Measurements from ENCODE around the gene FBXW7.
A peak's percentile ranks its signal among the peaks of the same experiment; 100 is the strongest.
"Not testable (repeated sequence)": the region's sequence is repeated elsewhere in the genome, so short reads cannot be mapped to it uniquely, and the experiment has no call there.

FBXW7 gene

GRCh38 chr4:152545088-152545487 is 9.2 kb upstream of the FBXW7 start:
- no peak for DNase-seq (ENCODE audit: low read depth in 2 of 3, low spot score in 1 of 3)

GRCh38 chr4:152544533-152544932 is 8.6 kb upstream of the FBXW7 start:
- not testable (repeated sequence) for DNase-seq (ENCODE audit: low read depth in 2 of 3, low spot score in 1 of 3)

DNA sequence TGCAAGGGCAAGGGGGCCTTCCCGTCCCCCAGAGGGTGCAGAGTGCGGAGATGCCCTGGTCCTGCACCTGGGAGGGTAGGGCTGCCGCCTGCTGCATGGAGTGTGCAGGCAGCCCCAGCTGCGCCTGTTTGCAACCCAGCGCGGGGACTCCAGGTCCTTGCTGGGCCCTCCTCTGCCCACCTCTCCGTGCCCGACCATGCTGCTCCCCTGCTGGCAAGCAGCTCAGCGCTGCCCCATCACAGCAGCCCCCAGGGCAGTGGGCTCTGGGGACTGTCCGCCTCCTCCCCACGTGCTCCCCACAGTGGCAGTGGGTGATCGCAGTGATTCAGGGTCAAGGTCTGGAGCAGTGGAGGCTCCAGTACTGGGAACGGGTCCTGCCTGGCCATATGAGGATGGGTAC is 5.0 kb upstream of the FBXW7 start:
- no peak for DNase-seq (ENCODE audit: low read depth in 2 of 3, low spot score in 1 of 3)

- DNase-seq (ENCODE audit: low read depth in 2 of 3, low spot score in 1 of 3), result no peak
These were observed 4.4 kb upstream of the FBXW7 start for GRCh38 chr4:152540293-152540674.

- DNase-seq (ENCODE audit: low read depth in 2 of 3, low spot score in 1 of 3), result no peak
These were observed 3.8 kb upstream of the FBXW7 start for GRCh38 chr4:152539556-152540292.

DNA sequence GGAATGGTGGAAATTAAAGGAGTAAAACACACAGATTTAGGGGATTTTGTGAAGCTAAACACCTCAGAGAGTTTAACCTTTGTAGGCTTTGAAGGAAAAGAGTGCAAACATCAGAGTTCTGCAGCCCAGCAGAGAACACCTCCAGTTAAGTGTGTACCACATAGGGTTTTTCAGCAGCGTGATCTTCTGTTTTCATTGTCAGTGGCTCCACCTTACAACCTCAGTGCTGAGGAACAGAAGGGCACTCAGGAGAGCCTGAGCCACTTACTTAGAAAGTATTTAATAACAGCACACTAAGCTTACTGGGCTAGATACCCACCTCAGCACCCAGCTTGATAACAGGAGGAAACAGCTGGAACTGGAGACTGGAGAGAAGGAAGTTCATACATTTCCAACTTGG is 2.0 kb upstream of the FBXW7 start:
- no peak for DNase-seq (ENCODE audit: low read depth in 2 of 3, low spot score in 1 of 3)

DNA sequence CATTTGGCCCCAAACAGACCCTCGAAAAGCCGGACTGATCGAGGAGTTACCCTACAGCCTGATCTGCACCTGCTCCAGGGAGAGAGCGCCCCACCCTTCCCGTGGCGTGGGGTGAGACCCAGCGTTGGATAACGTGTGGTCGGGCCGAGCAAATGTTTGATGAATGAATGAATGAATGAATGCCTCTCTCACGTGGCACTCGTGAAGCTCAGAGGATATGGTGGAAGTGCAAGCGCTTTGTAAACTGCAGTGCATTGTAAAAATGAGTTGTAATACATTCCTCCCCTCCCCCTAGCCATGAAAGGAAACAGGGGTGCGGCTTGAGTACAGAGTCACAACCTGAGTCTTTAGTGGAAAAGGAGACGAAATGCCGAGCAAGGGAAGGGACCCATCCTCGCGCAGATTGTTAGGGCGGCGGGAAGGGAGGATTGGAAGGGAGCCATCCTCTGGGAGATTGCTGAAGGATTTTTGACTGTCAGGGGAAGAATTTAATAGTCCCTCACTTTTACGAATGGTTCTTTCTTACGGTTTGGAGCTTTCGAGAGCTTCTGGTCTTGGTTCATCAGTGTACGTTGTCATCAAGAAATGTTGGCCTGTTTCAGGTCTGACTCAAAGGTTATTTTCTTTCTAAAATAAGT is 772 bp upstream of the FBXW7 start:
- DNase-seq (ENCODE audit: low read depth in 2 of 3, low spot score in 1 of 3), result peak in 1 of 3 donors; percentile 48

DNA sequence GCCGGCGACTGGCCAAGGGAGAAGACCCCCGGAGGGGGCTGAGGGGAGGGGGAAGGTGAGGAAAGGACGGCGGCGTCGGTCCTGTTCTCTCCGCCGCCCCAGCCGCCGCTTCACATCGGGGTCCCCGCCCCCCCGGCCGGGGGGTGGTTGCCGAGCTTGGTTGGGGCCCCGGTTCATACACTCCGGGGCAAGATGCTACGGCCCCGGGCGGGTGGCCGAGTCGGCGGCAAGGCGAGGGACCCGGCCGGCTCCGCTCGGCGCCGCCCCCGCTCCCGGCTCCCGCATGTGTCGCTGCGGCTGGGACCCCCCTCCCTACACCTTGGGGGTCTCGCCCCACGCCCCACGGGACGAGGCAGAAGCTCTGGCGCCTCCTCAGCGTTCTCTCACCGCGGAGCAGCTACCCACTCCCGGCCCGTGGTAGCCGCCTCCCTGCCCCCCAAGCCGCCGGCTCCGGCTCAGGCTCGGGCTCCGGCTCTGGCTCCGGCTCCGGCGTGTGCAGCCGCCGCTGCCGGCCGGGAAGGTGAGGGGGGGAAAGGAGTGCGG is 461 bp downstream of the FBXW7 start:
- DNase-seq (ENCODE audit: low read depth in 2 of 3, low spot score in 1 of 3), result no peak

DNA sequence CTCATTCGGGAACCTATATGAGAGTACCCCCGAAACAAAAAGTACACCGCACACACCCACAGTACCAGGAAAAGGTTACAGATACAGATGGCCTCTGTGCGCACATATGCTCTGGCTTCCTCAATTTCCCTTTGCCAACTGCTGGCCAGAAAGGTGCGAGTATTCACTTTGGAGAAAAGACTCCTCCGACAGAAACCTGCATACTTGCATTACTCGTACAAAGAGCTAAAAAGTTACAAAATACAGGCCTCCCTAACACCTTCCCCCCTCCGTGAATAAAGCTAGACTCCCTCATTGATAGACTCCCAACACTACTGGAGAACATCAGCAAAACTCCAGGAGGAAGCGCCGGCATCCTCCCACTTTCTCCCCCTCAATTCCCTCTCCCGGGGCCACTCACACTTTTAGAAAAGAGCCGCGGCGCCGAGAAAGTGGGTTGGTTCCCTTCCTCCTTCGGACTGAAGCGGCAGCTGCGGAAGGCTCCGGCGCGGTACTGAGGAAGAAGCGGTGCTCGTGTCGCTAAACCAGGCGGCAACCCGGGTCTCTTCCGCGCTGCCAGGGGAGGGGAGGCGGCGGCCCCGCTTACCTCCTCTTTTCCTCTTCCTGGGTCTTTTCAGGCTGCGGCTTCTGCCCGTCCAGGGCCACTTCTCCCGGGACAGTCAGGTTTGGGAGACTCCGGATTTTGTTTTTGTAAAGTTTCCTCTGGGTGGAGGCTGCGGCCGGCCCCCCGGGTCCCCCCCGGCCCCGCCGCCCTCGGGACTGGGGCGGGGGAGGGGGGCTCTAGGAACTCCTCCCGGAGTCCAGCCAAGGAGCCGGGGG is 1.1 kb downstream of the FBXW7 start:
- DNase-seq (ENCODE audit: low read depth in 2 of 3, low spot score in 1 of 3), result peak in 1 of 3 donors; percentile 40

- no peak for DNase-seq (ENCODE audit: low read depth in 2 of 3, low spot score in 1 of 3)
These were observed 4.4 kb downstream of the FBXW7 start for GRCh38 chr4:152531479-152531878.

DNA sequence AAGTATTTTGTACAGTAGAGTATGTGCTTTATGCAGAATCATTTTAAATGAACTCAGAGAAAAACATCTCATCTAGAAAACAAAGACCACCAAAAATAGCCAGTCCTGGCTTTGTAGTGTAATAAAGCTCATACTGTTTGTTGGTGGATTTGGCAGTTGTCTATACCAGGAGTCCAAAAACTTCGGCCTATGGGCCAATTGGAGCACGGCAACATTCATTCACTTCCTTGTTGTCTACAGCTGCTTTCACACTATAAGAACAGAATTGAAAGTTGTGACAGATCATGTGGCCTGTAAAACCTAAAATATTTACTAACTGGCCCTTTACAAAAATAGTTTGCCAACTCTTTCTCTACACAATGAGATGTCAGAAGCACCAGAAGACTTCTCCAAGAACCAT is 5.3 kb downstream of the FBXW7 start:
- no peak for DNase-seq (ENCODE audit: low read depth in 2 of 3, low spot score in 1 of 3)

GRCh38 chr4:152529880-152530279 is 6.0 kb downstream of the FBXW7 start:
- no peak for DNase-seq (ENCODE audit: low read depth in 2 of 3, low spot score in 1 of 3)

GRCh38 chr4:152528060-152528459 is 7.8 kb downstream of the FBXW7 start:
- no peak for DNase-seq (ENCODE audit: low read depth in 2 of 3, low spot score in 1 of 3)

DNA sequence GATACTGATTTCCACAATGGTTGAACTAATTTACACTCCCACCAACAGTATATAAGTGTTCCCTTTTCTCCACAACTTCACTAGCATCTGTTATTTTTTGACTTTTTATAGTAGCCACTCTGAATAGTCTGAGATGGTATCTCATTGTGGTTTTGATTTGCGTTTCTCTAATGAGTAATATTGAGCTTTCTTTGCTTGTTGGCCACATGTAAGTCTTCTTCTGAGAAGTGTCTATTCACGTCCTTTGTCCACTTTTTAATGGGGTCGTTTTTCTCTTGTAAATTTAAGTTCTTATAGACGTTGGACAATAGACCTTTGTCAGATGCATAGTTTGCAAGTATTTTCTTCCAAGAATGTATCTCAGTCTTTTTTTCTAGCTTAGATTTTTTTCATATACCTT is 10.0 kb downstream of the FBXW7 start:
- no peak for DNase-seq (ENCODE audit: low read depth in 2 of 3, low spot score in 1 of 3)

GRCh38 chr4:152524427-152524826 is 11.5 kb downstream of the FBXW7 start:
- DNase-seq (ENCODE audit: low read depth in 2 of 3, low spot score in 1 of 3), result no peak

- no peak for DNase-seq (ENCODE audit: low read depth in 2 of 3, low spot score in 1 of 3)
These were observed 12.2 kb downstream of the FBXW7 start for GRCh38 chr4:152523731-152524130.

DNA sequence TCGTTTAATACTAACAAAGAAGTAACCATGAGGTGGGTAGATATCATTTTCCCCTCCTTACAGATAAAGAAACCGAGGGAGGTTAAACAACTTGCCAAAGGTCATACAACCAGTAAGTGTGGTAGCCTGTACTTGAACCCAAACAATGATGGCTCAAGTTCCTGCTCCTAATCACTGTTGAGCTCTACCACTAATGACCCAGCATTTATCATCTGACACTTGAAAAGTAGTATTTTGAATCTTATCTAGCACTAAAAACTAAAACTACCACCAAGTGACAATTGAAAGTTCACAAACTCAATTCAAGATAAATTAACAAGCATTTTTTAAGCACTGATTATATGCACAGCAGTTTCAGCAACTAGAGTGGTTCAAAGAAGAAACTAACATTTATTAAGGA is 13.1 kb downstream of the FBXW7 start:
- DNase-seq (ENCODE audit: low read depth in 2 of 3, low spot score in 1 of 3), result no peak

DNA sequence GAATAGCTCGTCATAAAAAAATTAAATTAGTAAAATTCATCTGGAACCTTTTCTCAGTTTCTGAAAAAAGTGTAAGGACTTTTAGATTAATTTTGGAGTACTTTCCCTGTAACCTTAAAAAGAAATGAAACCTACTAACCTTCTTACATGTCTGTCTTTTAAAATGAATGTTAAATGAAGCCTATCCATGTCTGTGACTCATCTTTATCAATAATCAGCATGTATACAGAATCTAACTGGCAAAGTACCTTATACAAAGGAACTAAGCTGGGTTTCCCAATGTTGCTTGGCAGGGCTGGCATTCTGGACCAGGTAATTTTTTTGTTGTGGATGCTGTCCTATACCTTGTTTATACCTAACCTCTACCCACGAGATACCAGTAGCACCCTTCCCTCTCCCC is 13.6 kb downstream of the FBXW7 start:
- DNase-seq (ENCODE audit: low read depth in 2 of 3, low spot score in 1 of 3), result no peak

- DNase-seq (ENCODE audit: low read depth in 2 of 3, low spot score in 1 of 3), result no peak
These were observed 19.7 kb downstream of the FBXW7 start for GRCh38 chr4:152516156-152516555.

DNA sequence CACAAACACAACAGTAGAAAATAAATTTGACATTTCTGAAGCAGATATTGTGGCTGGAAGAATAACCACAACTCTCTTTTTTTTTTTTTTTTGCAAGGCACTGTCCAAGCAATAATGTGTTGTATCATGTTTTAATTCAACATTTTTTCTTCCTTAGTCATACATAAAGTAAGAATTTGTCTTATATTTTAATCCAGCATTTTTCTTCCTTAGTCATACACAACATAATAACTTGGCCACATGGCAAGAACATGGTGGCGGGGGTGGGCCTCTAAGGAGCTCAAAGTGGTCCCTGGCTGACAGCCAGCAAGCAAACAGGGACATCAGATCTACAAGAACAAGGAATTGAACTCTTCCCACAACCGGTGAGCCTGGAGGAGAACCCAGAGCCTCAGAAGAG is 20.2 kb downstream of the FBXW7 start:
- DNase-seq (ENCODE audit: low read depth in 2 of 3, low spot score in 1 of 3), result no peak

DNA sequence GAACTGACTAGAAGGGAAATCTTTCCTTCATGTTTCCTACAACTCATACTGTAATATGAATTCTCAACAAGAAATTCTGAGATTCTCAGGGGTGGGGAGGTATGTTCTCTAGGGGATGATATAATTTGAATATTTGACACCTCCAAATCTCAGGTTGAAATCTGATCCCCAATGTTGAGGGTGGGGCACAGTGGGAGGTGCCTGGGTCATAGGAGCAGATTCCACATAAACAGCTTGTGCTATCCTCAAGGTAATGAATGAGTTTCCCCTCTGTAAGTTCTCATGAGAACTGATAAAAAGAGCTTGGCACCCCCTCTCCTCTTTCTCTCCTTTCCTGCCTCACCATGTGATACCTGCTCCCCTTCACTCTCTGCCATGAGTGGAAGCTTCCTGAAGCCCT is 21.5 kb downstream of the FBXW7 start:
- no peak for DNase-seq (ENCODE audit: low read depth in 2 of 3, low spot score in 1 of 3)

GRCh38 chr4:152513078-152513477 is 22.8 kb downstream of the FBXW7 start:
- no peak for DNase-seq (ENCODE audit: low read depth in 2 of 3, low spot score in 1 of 3)

All from stimulated activated CD4-positive, alpha-beta T cell treated with anti-CD3 and anti-CD28 coated beads, Interleukin-12 subunit alpha, Interleukin-12 subunit beta, amount 100 ng/mL, for 48 hours (primary cell).